Measurements from ENCODE around the gene PITX2. TPM values are rescaled to one million over a fixed set of nuclear protein-coding genes. Genes with fewer than 3 reads are reported as not detected.

Gene PITX2
- total RNA-seq, 1 experiment from 2014 or later = 0.90 TPM

GRCh38 chr4:110615353-110616237, 7.3 kb downstream of the PITX2 start:
- Histone ChIP-seq H3K4me1 (ENCODE audit: insufficient read depth, low read length, poor library complexity, severe bottlenecking) (no peaks in the 10 kb centered on the region), H3K4me3 (ENCODE audit: low read depth, low read length, poor library complexity, severe bottlenecking) (no peak overlapping the region), H3K9me3 (ENCODE audit: low read depth, low read length, poor library complexity, severe bottlenecking) (no peaks in the 10 kb centered on the region), H3K27me3 (replicated peaks; ENCODE audit: insufficient read depth, low read depth, low read length, poor library complexity) (no peaks in the 10 kb centered on the region), H3K27ac (ENCODE audit: low read depth, low read length, poor library complexity, severe bottlenecking) (no peak overlapping the region), H3K36me3 (ENCODE audit: insufficient read depth, low read length, poor library complexity, severe bottlenecking) (no peaks in the 10 kb centered on the region)
- CTCF ChIA-PET = no interaction called here
- POLR2A ChIA-PET (ENCODE audit: low non-redundant PET) = no interaction called here
- no TSS peak for BruUV-seq (replicated peaks)
- TF ChIP-seq CTCF (conservative IDR thresholded peaks at IDR 0.05; ENCODE audit: low read depth, low read length) (no peak), EZH2 (IDR thresholded peaks at IDR 0.05; ENCODE audit: borderline replicate concordance, low read depth, low read length, poor library complexity, severe bottlenecking) (no peak)
- intact Hi-C loops (cut with micrococcal nuclease; ENCODE audit: unreplicated experiment) = no loop called here
- DNase-seq (ENCODE audit: low spot score) = no peak

- H3K9me3 ChIP-seq (ENCODE audit: low read depth, low read length, poor library complexity, severe bottlenecking) = no peaks in the 10 kb centered on the region
- POLR2A ChIA-PET (ENCODE audit: low non-redundant PET) = no interaction called here
- intact Hi-C loops (cut with micrococcal nuclease; ENCODE audit: unreplicated experiment) = no loop called here
- no peaks in the 10 kb centered on the region for H3K4me1 ChIP-seq (ENCODE audit: insufficient read depth, low read length, poor library complexity, severe bottlenecking)
- no peak for DNase-seq (ENCODE audit: low spot score)
- CTCF ChIA-PET = no interaction called here
- no peaks in the 10 kb centered on the region for H3K27me3 ChIP-seq (replicated peaks; ENCODE audit: insufficient read depth, low read depth, low read length, poor library complexity)
- TF ChIP-seq CTCF (conservative IDR thresholded peaks at IDR 0.05; ENCODE audit: low read depth, low read length) (no peak), EZH2 (IDR thresholded peaks at IDR 0.05; ENCODE audit: borderline replicate concordance, low read depth, low read length, poor library complexity, severe bottlenecking) (no peak)
- no peaks in the 10 kb centered on the region for H3K36me3 ChIP-seq (ENCODE audit: insufficient read depth, low read length, poor library complexity, severe bottlenecking)
- H3K27ac ChIP-seq (ENCODE audit: low read depth, low read length, poor library complexity, severe bottlenecking) = no peak overlapping the region
- H3K4me3 ChIP-seq (ENCODE audit: low read depth, low read length, poor library complexity, severe bottlenecking) = no peak overlapping the region
- no TSS peak for BruUV-seq (replicated peaks)
Measured at GRCh38 chr4:110614976-110615352, 7.9 kb downstream of the PITX2 start.

DNA sequence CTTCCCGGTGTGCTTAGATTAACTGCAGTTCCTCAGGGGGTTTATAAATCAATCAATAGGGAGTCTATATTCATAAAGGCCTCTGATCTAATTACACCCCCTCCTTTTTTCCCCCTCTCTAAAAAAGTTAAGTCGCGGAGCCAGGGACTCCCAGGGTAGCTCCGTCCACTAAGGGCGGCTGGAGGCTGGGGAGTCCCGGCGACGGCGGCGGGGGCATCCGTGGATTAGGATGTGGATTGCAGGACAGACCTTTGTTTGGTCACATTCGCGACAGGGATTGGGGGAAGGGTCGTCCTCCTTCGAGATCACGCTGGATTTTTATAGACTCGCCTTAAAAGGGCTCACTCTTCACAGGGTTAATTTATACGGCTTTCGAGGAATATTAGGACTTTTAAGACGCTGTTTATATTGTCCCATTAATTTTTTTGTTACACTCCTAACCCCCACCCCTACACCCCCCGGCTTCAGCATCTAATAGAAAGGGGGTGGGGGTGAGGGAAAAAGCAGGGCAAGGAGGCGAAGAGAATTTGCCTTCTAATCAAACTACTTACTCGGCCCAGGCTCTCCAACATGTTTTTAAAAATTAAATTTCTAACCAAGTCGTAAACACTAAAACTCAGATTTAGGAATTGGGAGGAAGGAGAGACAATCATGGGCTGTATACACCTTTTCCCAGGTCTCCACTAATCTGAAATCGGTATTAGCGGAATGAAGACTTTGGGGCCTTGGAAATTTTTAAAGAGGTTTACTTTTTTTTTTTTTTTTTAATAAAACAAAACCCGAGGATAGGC, 8.5 kb downstream of the PITX2 start:
- BruUV-seq (replicated peaks) = no TSS peak
- Histone ChIP-seq H3K4me3 (ENCODE audit: low read depth, low read length, poor library complexity, severe bottlenecking) (no peak overlapping the region), H3K36me3 (ENCODE audit: insufficient read depth, low read length, poor library complexity, severe bottlenecking) (no peaks in the 10 kb centered on the region), H3K9me3 (ENCODE audit: low read depth, low read length, poor library complexity, severe bottlenecking) (no peaks in the 10 kb centered on the region), H3K27me3 (replicated peaks; ENCODE audit: insufficient read depth, low read depth, low read length, poor library complexity) (no peaks in the 10 kb centered on the region), H3K4me1 (ENCODE audit: insufficient read depth, low read length, poor library complexity, severe bottlenecking) (no peaks in the 10 kb centered on the region), H3K27ac (ENCODE audit: low read depth, low read length, poor library complexity, severe bottlenecking) (no peak overlapping the region)
- intact Hi-C loops (cut with micrococcal nuclease; ENCODE audit: unreplicated experiment) = no loop called here
- TF ChIP-seq EZH2 (IDR thresholded peaks at IDR 0.05; ENCODE audit: borderline replicate concordance, low read depth, low read length, poor library complexity, severe bottlenecking) = no peak
- no peak for TF ChIP-seq CTCF (conservative IDR thresholded peaks at IDR 0.05; ENCODE audit: low read depth, low read length)
- DNase-seq (ENCODE audit: low spot score) = no peak
- CTCF ChIA-PET = no interaction called here
- POLR2A ChIA-PET (ENCODE audit: low non-redundant PET) = no interaction called here

Measured in A673 (cell line).